Colonic mucosa (tissue), 4 donors: ENCODE results near the gene CKAP5. TPM values are rescaled to one million over a fixed set of nuclear protein-coding genes. Genes with fewer than 3 reads are reported as not detected.

ENCODE experiments used
- DNase-seq: peaks from one replicate; pipeline ENCODE4 v3.0.0-alpha.2; 2020
- H3K27ac ChIP-seq: fragments of 200-600 bp; one replicate; pipeline ENCODE4 v1.8.0; 2021
- H3K27me3 ChIP-seq: fragments of 200-600 bp; one replicate; pipeline ENCODE4 v1.8.0; 2021
- H3K36me3 ChIP-seq: fragments of 200-600 bp; one replicate; pipeline ENCODE4 v1.8.0; 2021
- H3K4me1 ChIP-seq: fragments of 200-600 bp; one replicate; pipeline ENCODE4 v1.8.0; 2021; ENCODE audit warnings: mild to moderate bottlenecking
- H3K4me3 ChIP-seq: fragments of 200-600 bp; one replicate; pipeline ENCODE4 v1.8.0; 2021
- H3K9ac ChIP-seq, 2 donors: one replicate each; pipeline ENCODE4 v1.7.0; 2013; ENCODE audit warnings: control low read depth in 2 of 2, low read depth in 2 of 2, low read length in 2 of 2
- H3K9me3 ChIP-seq: fragments of 200-600 bp; one replicate; pipeline ENCODE4 v1.8.0; 2021
- intact Hi-C: fragments of 100-400 bp; cut with DNase I; formaldehyde crosslinking; loops from one replicate; pipeline ENCODE4 v1.14.1; 2022
- total RNA-seq, 2 donors: library from RNA; stranded (reverse); fragmentation: NEBNext Ultra II Directional in 1 of 2; extraction: Animal tissue kit (Norgen Biotek cat#: 25700) in 1 of 2; gene quantifications; one replicate each; pipeline ENCODE4 v1.2.1, GENCODE V29; 2021
- TF ChIP-seq, protein P1 (sequence below): fragments of 200-600 bp; IDR thresholded peaks from one replicate; pipeline ENCODE4 v1.8.0; 2022; ENCODE audit warnings: antibody characterized with exemption, mild to moderate bottlenecking
- donor health status: healthy.
- donor health status: DM: no; HTN: no; CAD: no.
- donor health status: DM: no; HTN: no; CAD: no.

Gene CKAP5
- total RNA-seq, 2 donors from 2014 or later = 71.2 to 105 TPM

DNA sequence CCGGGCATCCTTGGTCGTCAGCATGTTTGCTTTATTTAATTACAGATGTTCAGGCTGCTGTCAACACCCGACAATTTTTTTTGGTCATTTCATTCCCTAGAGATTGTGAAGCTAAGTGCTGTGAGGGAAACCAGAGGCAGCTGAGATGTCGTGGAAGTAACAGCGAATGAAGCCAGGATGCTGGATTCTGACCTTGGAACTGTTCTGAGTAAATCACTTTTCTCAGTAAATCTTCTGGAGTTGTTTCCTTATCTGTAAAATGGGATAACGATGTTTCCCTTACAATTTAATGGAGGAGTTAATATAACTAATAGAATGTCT, 390 bp upstream of the CKAP5 start:
- intact Hi-C loops = loop anchor here (1.0 kb wide), 1 partner anchor 19 kb away; no protein-coding TSS in a partner anchor
- H3K27ac ChIP-seq = no peak overlapping the region
- no peaks in the 10 kb centered on the region for H3K36me3 ChIP-seq
- TF ChIP-seq, protein P1, sequence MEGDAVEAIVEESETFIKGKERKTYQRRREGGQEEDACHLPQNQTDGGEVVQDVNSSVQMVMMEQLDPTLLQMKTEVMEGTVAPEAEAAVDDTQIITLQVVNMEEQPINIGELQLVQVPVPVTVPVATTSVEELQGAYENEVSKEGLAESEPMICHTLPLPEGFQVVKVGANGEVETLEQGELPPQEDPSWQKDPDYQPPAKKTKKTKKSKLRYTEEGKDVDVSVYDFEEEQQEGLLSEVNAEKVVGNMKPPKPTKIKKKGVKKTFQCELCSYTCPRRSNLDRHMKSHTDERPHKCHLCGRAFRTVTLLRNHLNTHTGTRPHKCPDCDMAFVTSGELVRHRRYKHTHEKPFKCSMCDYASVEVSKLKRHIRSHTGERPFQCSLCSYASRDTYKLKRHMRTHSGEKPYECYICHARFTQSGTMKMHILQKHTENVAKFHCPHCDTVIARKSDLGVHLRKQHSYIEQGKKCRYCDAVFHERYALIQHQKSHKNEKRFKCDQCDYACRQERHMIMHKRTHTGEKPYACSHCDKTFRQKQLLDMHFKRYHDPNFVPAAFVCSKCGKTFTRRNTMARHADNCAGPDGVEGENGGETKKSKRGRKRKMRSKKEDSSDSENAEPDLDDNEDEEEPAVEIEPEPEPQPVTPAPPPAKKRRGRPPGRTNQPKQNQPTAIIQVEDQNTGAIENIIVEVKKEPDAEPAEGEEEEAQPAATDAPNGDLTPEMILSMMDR = no peak
- H3K27me3 ChIP-seq = no peaks in the 10 kb centered on the region
- H3K9ac ChIP-seq = peak overlapping the region in 1 of 2 donors; percentile 88
- H3K9me3 ChIP-seq = no peaks in the 10 kb centered on the region
- DNase-seq = no peak
- peaks cover 8% of the 10 kb centered on the region for H3K4me1 ChIP-seq
- H3K4me3 ChIP-seq = peak overlapping the region; percentile 92

DNA sequence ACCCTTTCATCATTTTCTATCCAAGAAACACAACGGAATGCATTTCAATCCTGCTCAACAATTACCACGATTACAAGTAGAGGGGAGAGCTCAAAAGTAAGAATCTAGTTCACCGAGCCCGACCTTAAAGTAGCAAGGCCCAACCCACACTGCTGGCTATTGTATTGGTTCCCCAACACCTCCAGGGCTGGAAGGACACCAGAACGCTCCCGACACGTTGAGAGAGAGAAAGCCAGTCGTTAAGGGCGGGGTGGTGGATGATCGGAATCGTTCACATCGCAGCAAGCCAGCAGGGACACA, 690 bp downstream of the CKAP5 start:
- Histone ChIP-seq H3K9ac (peak overlapping the region; percentile 80 to 88), H3K27me3 (no peaks in the 10 kb centered on the region), H3K36me3 (no peaks in the 10 kb centered on the region), H3K4me1 (peaks cover 8% of the 10 kb centered on the region), H3K27ac (peak overlapping the region; percentile 78), H3K4me3 (peak overlapping the region; percentile 92), H3K9me3 (no peaks in the 10 kb centered on the region)
- peak; percentile 63 for DNase-seq
- intact Hi-C loops = no loop called here
- TF ChIP-seq, protein P1 = no peak

DNA sequence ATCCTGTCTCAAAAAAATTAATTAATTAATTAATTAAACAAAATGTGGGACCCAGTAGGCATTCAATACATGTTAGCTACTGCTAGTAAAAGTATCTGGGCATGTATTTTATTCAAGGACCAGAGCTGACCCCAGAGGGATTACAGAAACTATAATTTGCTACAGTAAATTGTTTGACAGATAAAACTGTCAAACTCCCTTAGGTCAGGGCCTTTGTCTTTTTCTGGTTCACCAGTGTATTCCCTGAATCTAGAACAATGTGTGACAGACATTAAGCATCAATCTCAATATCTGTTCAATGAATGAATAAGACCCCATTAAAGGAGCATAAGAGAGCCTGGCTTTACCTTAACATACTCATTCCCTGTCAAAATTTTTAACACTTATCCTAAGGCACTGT, 6.0 kb downstream of the CKAP5 start:
- no peak overlapping the region for H3K9ac ChIP-seq
- intact Hi-C loops = no loop called here
- H3K27ac ChIP-seq = no peak overlapping the region
- H3K4me3 ChIP-seq = no peak overlapping the region
- TF ChIP-seq, protein P1 = no peak
- no peaks in the 10 kb centered on the region for H3K9me3 ChIP-seq
- peaks cover 6% of the 10 kb centered on the region for H3K4me1 ChIP-seq
- no peaks in the 10 kb centered on the region for H3K27me3 ChIP-seq
- DNase-seq = no peak
- H3K36me3 ChIP-seq = no peaks in the 10 kb centered on the region

DNA sequence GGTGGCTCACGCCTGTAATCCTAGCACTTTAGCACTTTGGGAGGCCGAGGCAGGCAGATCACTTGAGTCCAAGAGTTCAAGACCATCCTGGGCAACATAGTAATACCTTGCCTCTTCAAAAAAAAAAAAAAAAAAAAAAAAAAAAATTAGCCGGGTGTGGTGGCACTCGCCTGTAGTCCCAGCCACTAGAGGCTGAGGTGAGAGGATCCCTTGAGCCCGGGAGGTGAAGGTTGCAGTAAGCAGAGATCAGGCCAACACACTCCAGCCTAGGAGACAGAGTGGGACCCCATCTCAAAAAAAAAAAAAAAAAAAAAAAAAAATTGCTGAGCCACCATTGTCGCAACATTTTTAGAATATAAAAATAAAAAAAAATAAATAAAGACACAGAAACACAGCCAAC, 7.6 kb downstream of the CKAP5 start:
- Histone ChIP-seq H3K27ac (no peak overlapping the region), H3K4me1 (no peaks in the 10 kb centered on the region), H3K36me3 (no peaks in the 10 kb centered on the region), H3K9me3 (no peaks in the 10 kb centered on the region), H3K4me3 (no peak overlapping the region), H3K9ac (no peak overlapping the region), H3K27me3 (no peaks in the 10 kb centered on the region)
- no peak for DNase-seq
- TF ChIP-seq, protein P1 = no peak
- intact Hi-C loops = no loop called here

DNA sequence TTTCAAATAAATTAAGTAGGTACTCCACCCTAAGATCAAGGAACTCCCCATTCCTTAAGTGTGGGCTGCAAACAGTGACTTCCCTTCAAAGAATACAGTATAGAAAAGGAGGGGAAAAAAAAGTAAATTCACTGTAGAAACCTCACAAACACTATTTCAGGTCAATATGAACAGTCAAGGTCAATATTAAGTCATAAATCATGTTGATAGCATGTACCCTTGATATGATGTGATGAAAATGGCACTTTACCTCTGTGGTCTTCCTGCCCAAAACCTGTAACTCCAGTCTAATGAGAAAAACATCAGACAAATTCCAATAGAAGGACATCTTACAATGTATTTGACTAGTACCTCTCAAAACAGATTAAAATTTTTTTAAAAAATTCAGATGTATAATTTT, 8.2 kb downstream of the CKAP5 start:
- no peaks in the 10 kb centered on the region for H3K9me3 ChIP-seq
- H3K27me3 ChIP-seq = no peaks in the 10 kb centered on the region
- H3K27ac ChIP-seq = no peak overlapping the region
- TF ChIP-seq, protein P1 = no peak
- intact Hi-C loops = no loop called here
- H3K9ac ChIP-seq = no peak overlapping the region
- H3K4me3 ChIP-seq = no peak overlapping the region
- DNase-seq = no peak
- no peaks in the 10 kb centered on the region for H3K36me3 ChIP-seq
- no peaks in the 10 kb centered on the region for H3K4me1 ChIP-seq

DNA sequence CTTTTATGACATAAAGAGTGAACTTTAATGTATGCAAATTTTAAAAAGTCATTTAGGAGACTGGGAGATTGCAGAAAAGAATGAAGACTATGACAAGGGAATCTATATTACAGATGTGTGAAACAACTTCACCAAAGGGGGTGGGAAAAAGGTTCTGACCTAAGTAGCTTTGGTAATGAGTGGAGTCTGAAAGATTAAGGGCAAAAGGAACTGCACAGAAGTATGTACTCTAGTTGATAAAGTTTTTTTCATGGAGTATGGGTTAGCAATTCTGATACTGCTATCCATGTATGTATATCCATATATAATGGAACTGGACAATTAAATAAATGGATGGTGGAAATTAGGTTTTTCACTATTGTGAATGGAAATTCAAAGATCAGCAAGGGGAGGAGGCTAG, 9.2 kb downstream of the CKAP5 start:
- DNase-seq = no peak
- TF ChIP-seq, protein P1 = no peak
- intact Hi-C loops = no loop called here
- no peaks in the 10 kb centered on the region for H3K36me3 ChIP-seq
- no peak overlapping the region for H3K4me3 ChIP-seq
- H3K9me3 ChIP-seq = no peaks in the 10 kb centered on the region
- H3K9ac ChIP-seq = no peak overlapping the region
- H3K27me3 ChIP-seq = no peaks in the 10 kb centered on the region
- no peak overlapping the region for H3K27ac ChIP-seq
- no peaks in the 10 kb centered on the region for H3K4me1 ChIP-seq
